Raji (cell line): Measurements from ENCODE around the gene SGCD.

Source experiments
- POLR2A ChIP-seq: IDR thresholded peaks from 2 replicates; pipeline ENCODE4 v1.6.1; 2011; ENCODE audit warnings: low read depth, low read length, control low read depth; ENCODE audit not compliant: insufficient read depth

SGCD gene

DNA sequence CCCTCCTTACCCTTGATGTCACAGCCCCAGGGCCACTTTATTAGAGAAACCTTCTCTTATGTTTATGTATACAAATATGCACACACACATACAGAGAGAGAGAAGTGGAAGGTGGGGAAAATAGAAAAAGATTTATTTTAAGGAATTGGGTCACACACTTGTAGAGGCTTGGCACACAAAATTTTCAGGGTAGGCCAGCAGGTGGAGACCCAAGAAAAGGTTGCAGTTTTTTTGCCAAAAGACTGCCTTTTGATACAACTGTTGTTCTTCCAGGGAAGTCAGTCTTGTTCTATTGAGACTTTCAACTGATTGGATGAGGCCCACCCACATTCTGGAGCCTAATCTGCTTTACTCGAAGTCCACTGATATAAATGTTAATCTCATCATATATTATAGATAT, 392.0 kb downstream of the SGCD start:
- TF ChIP-seq POLR2A = no peak

DNA sequence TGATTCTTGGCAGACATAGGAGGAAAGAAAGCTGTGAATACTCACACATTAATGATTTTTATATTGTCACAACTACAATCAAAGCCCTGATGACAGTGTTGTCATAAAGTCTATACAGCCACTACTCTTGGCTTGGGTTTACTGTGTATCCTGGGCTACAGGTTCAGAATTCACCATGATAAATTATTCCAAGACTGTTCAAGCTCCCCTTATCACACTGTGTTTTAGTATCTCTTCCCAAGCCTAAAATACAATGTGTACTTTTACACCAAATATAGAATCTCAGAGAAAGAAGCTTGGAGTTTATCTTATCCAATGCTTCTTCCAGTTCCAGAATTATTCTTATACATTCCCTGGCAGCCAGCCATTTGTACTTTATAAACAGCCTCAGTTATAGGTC, 395.4 kb downstream of the SGCD start:
- TF ChIP-seq POLR2A = no peak

DNA sequence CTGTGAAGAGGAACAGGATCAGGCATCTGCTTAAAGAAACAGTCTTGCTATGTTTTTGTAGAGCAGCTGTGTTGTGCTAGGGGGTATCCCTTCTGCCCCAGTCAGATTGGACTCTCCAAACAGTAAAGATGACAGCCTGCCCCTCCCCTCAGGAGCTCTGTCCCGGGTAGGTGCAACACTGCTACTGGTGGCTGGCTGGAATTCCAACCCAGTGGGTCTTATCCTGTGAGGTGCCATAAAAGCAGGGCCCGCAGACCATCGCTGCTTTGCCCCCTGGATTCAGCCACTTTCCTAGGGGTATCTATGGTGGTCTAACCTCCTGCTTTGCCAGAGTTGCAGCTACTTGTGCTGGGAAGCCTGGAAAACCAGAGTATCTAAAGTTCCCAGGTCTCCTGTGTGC, 408.5 kb downstream of the SGCD start:
- TF ChIP-seq POLR2A = no peak

DNA sequence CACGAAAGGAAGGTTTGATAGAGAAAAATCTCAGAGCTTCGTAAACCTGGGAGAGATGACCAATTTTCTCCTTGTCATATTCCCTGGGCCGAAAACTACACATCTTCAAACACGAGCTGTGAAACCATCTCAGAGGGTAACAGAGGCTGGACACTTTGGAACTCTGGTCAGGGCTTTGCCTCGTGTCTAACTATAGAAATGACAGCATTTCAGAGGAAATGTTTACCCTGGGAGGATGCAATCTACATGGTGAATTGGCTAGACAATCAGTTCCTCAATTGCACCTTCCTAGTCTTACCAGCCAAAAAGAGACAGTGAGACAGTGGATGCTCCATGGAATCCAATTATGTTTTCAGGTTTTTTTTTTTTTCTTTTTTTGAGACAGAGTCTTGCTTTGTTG, 414.6 kb downstream of the SGCD start:
- TF ChIP-seq POLR2A = no peak

- TF ChIP-seq POLR2A = no peak
Measured at GRCh38 chr5:156753846-156754245, 426.9 kb downstream of the SGCD start.

- TF ChIP-seq POLR2A = no peak
Measured at GRCh38 chr5:156755421-156756087, 428.6 kb downstream of the SGCD start.

- no peak for TF ChIP-seq POLR2A
Measured at GRCh38 chr5:156758011-156758791, 431.2 kb downstream of the SGCD start.

DNA sequence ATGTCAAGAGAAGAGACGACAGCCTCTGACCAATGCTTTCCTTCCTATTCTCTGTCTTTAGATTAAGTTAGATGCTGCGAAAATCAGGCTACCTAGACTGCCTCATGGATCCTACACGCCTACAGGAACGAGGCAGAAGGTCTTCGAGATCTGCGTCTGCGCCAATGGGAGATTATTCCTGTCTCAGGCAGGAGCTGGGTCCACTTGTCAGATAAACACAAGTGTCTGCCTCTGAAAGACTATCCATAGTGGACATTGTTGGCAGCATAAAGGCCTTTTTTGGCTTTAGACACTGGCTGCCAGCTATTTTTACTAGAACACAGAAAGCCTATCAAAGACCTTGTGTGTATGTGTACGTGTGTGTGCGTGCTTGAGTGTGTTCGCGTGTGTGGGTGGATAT, 432.2 kb downstream of the SGCD start:
- TF ChIP-seq POLR2A = no peak

- TF ChIP-seq POLR2A = no peak
Measured at GRCh38 chr5:156762771-156763170, 435.8 kb downstream of the SGCD start.

GRCh38 chr5:156764176-156764971, 437.4 kb downstream of the SGCD start:
- no peak for TF ChIP-seq POLR2A

GRCh38 chr5:156774273-156774672, 447.3 kb downstream of the SGCD start:
- TF ChIP-seq POLR2A = no peak

GRCh38 chr5:156778139-156778706, 451.3 kb downstream of the SGCD start:
- no peak for TF ChIP-seq POLR2A

- no peak for TF ChIP-seq POLR2A
Measured at GRCh38 chr5:156778752-156779151, 451.8 kb downstream of the SGCD start.

- no peak for TF ChIP-seq POLR2A
Measured at GRCh38 chr5:156779436-156779835, 452.5 kb downstream of the SGCD start.

DNA sequence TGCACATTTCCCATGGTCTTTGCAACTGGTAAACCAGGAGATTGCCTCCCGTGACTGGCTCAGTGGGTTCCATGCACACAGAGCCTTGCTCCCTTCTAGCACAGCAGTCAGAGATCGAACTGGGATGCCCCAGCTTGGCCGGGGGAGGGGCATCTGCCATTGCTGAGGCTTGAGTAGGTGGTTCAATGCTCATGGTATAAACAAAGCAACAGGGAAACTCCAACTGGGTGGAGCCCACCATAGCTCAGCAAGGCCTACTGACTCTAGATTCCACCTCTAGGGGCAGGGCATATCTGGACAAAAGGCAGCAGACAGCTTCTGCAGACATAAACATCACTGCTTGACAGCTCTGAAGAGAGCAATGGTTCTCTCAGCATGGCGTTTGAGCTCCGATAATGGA, 456.1 kb downstream of the SGCD start:
- TF ChIP-seq POLR2A = no peak
